HFF-Myc (cell line): ENCODE data around the gene C20orf202.

ENCODE experiments used
- DNase-seq: peaks from one replicate; pipeline ENCODE4 v3.0.0-alpha.2; 2011; ENCODE audit warnings: low read depth; ENCODE audit errors: extremely low read depth
- H3K4me3 ChIP-seq: replicated peaks from 2 replicates; pipeline ENCODE4 v1.5.1; 2011; ENCODE audit warnings: low read depth, mild to moderate bottlenecking, control low read depth, low read length
- CTCF ChIP-seq: IDR thresholded peaks from 2 replicates; pipeline ENCODE4 v1.5.1; 2012; ENCODE audit warnings: mild to moderate bottlenecking, low read depth, low read length, control low read depth; ENCODE audit errors: missing control alignments

Gene C20orf202

GRCh38 chr20:1182106-1182505, 21.1 kb upstream of the C20orf202 start:
- no peak overlapping the region for H3K4me3 ChIP-seq
- no peak for TF ChIP-seq CTCF
- DNase-seq, result no peak

GRCh38 chr20:1183153-1183552, 20.1 kb upstream of the C20orf202 start:
- TF ChIP-seq CTCF, result no peak
- no peak overlapping the region for H3K4me3 ChIP-seq
- DNase-seq, result no peak

GRCh38 chr20:1184260-1184637, 19.0 kb upstream of the C20orf202 start:
- TF ChIP-seq CTCF, result no peak
- no peak for DNase-seq
- H3K4me3 ChIP-seq, result no peak overlapping the region

DNA sequence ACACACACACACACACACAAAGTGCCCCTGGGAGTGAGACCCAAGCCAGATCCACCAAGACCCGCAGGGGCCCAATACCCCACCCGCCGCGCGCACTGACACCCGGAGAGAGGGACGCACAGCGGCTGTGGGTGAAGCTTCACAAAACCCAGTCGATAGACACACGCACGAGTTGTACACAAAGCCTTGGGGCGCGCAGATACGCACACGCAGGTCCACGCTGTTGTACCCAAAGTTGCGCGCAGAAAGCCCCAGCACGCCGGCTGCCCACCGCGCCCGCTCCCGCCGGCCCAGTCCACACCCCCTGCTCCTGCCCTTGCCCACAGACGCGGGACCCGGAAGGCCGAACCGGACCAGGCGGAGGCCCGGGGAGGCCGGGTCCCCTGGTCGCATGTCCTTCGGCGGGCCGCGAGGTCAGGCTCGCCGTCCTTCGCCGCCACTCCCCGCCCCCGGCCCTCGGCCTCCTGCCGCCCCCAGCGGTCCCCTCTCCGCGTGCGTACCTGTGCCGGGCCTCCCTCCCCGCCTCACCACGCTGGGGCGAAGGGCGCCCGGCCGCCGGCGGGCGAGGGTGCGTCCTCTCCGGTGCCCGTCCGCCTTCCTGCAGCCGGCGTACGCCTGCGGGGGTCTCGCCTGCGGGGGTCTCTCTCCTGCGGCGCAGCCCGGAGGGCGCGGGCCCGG, 18.5 kb upstream of the C20orf202 start, which contains the start of gene TMEM74B:
TMEM74B (minus strand) TSS at position 344 of the 678 bp plus-strand sequence. CDS start 1,180 bp downstream, outside the sequence.
- DNase-seq, result no peak
- no peak for TF ChIP-seq CTCF
- H3K4me3 ChIP-seq, result no peak within 1 kb of the TSS

GRCh38 chr20:1185316-1185741, 17.9 kb upstream of the C20orf202 start:
- TF ChIP-seq CTCF, result no peak
- no peak overlapping the region for H3K4me3 ChIP-seq
- no peak for DNase-seq

DNA sequence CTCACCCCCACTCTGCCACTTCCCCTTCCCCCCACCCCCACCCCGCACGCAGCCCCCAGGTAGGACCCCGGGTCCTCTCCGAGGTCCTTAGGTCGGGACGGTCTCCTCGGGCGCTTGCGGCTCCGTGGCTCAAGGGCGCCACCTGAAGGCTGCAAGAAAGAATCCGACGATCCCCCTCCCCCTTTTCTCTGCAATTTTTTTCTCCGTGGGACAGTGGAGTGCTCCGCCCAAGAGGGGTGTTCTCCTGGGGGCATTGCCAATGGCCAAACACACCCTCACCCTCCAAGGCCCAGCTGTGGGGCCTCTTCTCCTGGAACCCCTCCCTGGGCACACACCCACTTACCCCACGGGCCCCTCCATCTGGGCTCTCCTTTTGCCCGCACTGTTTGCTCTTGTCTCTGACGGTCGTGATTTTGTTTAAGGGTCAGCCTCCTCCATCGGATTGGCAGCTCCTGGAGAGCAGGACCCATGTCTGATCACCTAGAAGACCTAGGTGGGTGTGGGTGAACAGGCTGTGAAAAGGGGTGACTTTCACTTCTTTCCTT, 17.4 kb upstream of the C20orf202 start:
- no peak overlapping the region for H3K4me3 ChIP-seq
- TF ChIP-seq CTCF, result peak; percentile 55
- no peak for DNase-seq

GRCh38 chr20:1186367-1186991, 16.8 kb upstream of the C20orf202 start:
- no peak for TF ChIP-seq CTCF
- no peak for DNase-seq

More at GRCh38 chr20:1186367-1186991, 16.8 kb upstream of the C20orf202 start:
- no peak overlapping the region for H3K4me3 ChIP-seq
